Activated CD4-positive, alpha-beta memory T cell treated with anti-CD3 and anti-CD28 coated beads, Interleukin-2, amount 10 ng/mL, durations not matched to agents 7 days and 5 days (primary cell): ENCODE data around the gene SLC25A6. TPM values are rescaled to one million over a fixed set of nuclear protein-coding genes. Genes with fewer than 3 reads are reported as not detected.
"Not testable (repeated sequence)": the region's sequence is repeated elsewhere in the genome, so short reads cannot be mapped to it uniquely, and the experiment has no call there.

Source experiments
- CTCF ChIA-PET: fragments of 350-600 bp; sonication (Branson Sonifier 250); formaldehyde crosslinking; loops from one replicate; lab custom pipeline; 2021; ENCODE audit warnings: antibody characterized with exemption, inconsistent platforms; lab: Charles Lee
- POLR2A ChIA-PET: fragments of 350-600 bp; sonication (Branson Sonifier 250); formaldehyde crosslinking; loops from one replicate; lab custom pipeline; 2021; ENCODE audit warnings: antibody characterized with exemption; lab: Charles Lee
- DNase-seq: peaks from one replicate; pipeline ENCODE4 v3.0.0-alpha.2; 2020
- H3K27ac Mint-ChIP-seq: one replicate; pipeline ENCODE4 v1.8.0; 2021; ENCODE audit warnings: mild to moderate bottlenecking, mixed read lengths
- H3K27me3 Mint-ChIP-seq: one replicate; pipeline ENCODE4 v1.8.0; 2021; ENCODE audit warnings: mixed read lengths
- H3K36me3 Mint-ChIP-seq: one replicate; pipeline ENCODE4 v1.8.0; 2021; ENCODE audit warnings: low read depth, mixed read lengths
- H3K4me1 Mint-ChIP-seq: one replicate; pipeline ENCODE4 v1.8.0; 2021; ENCODE audit warnings: mixed read lengths
- H3K4me3 Mint-ChIP-seq: one replicate; pipeline ENCODE4 v1.8.0; 2021; ENCODE audit warnings: mild to moderate bottlenecking, mixed read lengths
- H3K9me3 Mint-ChIP-seq: one replicate; pipeline ENCODE4 v1.8.0; 2021; ENCODE audit warnings: mixed read lengths
- total RNA-seq, 2 experiments: library from RNA; stranded (reverse); gene quantifications; one replicate each; pipeline ENCODE4 v1.2.3, GENCODE V29; 2021

Gene SLC25A6
- total RNA-seq, 2 experiments from 2014 or later = 249 to 255 TPM

DNA sequence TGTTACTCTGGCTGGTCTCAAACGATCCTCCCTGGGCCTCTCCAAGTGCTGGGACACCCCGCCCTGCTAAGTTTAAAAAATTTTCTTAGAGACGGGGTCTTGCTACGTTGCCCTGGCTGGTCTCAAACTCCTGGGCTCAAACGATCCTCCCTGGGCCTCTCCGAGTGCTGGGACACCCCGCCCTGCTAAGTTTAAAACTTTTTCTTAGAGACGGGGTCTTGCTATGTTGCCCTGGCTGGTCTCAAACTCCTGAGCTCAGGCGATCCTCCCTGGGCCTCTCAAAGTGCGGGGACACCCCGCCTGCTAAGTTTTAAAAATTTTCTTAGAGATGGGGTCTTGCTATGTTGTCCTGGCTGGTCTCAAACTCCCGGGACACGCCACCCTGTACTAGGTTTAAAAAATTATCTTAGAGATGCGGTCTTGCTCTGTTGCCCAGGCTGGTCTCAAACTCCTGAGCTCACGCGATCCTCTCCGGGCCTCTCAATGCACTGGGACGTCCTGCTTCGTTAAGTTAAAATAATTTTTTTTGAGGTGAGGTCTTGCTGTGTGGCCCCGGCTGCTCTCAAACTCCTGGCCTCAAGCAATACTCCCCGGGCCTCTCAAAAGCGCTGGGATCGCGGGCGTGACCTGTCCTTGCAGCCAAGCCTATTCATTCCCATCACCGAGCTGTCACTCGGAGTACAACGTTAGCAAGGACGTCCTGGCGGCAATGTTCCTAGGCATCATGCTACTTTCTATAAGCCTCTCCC, 1.1 kb downstream of the SLC25A6 start:
- H3K27me3 Mint-ChIP-seq = no peaks in the 10 kb centered on the region
- peak overlapping the region; percentile 94 for H3K27ac Mint-ChIP-seq
- H3K9me3 Mint-ChIP-seq = no peaks in the 10 kb centered on the region
- ChIA-PET CTCF (no interaction called here), POLR2A (no interaction called here)
- DNase-seq = peak; percentile 29
- H3K4me3 Mint-ChIP-seq = peak overlapping the region; percentile 91
- H3K36me3 Mint-ChIP-seq = peaks cover 58% of the 10 kb centered on the region
- H3K4me1 Mint-ChIP-seq = peaks cover 61% of the 10 kb centered on the region

DNA sequence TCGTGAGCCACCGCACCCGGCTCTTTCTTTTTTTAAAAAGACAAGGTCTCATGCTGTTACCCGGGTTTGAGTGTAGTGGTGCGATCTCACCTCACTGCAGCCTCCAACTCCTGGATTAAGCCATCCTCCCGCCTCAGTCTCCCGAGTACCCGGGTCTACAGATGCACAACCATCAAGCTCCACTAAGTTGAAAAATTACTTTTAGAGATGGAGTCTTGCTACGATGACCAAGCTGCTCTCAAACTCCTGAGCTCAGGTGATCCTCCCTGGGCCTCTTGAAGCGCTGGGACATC, 2.0 kb downstream of the SLC25A6 start:
- H3K9me3 Mint-ChIP-seq = no peaks in the 10 kb centered on the region
- no peak for DNase-seq
- H3K4me3 Mint-ChIP-seq = peak overlapping the region; percentile 56
- H3K36me3 Mint-ChIP-seq = peaks cover 56% of the 10 kb centered on the region
- no peaks in the 10 kb centered on the region for H3K27me3 Mint-ChIP-seq
- CTCF ChIA-PET = no interaction called here
- H3K27ac Mint-ChIP-seq = no peak overlapping the region
- peaks cover 53% of the 10 kb centered on the region for H3K4me1 Mint-ChIP-seq
- POLR2A ChIA-PET = no interaction called here

DNA sequence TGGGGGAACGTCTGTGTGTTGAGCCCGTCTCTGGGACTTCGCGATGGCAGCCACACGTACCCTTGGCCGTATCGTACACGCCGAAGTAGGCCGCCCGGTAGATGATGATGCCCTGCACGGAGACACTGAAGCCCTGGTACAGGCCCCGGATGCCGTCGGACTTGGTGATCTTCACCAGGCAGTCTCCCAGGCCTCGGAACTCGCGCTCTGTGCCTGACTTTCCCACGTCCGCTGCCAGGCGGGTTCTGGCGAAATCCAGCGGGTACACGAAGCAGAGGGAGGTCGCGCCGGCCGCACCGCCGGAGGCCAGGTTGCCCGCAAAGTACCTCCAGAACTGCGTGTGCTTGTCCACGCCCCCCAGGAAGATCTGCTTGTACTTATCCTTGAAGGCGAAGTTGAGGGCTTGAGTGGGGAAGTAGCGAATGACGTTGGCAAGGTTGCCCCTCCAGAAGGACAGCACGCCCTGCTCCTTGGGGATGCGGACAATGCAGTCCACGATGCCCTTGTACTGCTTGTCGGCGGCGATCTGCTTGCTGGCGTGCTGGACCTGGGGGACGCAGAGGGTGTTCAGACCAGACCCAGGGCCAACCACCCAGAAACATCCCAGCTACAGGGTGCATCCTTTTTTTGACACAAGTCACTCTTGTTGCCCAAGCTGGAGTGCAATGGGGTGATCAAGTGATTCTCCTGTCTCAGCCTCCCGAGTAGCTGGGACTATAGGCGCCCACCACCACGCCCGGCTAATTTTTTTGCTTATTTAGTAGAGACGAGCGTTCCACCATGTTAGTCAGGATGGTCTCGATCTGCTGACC, 2.5 kb downstream of the SLC25A6 start:
- peak; percentile 15 for DNase-seq
- ChIA-PET POLR2A (no interaction called here), CTCF (no interaction called here)
- no peaks in the 10 kb centered on the region for H3K9me3 Mint-ChIP-seq
- H3K27ac Mint-ChIP-seq = peak overlapping the region; percentile 21
- H3K4me1 Mint-ChIP-seq = peaks cover 47% of the 10 kb centered on the region
- peak overlapping the region; percentile 39 for H3K4me3 Mint-ChIP-seq
- no peaks in the 10 kb centered on the region for H3K27me3 Mint-ChIP-seq
- peaks cover 61% of the 10 kb centered on the region for H3K36me3 Mint-ChIP-seq

DNA sequence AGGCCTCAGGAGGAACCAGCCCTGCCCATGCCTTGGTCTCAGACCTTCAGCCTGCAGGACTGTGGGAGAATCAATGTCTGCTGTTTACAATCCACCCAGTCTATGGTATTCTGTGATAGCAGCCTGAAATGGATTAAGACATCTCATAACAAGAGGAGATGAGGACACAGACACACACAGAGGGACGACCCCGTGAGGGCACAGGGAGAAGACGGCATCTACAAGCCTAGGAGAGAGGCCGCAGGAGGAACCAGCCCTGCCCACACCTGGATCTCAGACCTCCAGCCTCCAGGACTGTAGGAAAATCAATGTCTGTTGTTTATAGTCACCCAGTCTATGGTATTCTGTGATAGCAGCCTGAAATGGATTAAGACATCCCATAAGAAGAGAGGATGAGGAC, 3.3 kb downstream of the SLC25A6 start:
- H3K27me3 Mint-ChIP-seq = no peaks in the 10 kb centered on the region
- ChIA-PET CTCF (no interaction called here), POLR2A (no interaction called here)
- H3K4me3 Mint-ChIP-seq = peak overlapping the region; percentile 39
- no peaks in the 10 kb centered on the region for H3K9me3 Mint-ChIP-seq
- DNase-seq = peak; percentile 14
- H3K27ac Mint-ChIP-seq = no peak overlapping the region
- H3K4me1 Mint-ChIP-seq = peaks cover 40% of the 10 kb centered on the region
- H3K36me3 Mint-ChIP-seq = peaks cover 67% of the 10 kb centered on the region

DNA sequence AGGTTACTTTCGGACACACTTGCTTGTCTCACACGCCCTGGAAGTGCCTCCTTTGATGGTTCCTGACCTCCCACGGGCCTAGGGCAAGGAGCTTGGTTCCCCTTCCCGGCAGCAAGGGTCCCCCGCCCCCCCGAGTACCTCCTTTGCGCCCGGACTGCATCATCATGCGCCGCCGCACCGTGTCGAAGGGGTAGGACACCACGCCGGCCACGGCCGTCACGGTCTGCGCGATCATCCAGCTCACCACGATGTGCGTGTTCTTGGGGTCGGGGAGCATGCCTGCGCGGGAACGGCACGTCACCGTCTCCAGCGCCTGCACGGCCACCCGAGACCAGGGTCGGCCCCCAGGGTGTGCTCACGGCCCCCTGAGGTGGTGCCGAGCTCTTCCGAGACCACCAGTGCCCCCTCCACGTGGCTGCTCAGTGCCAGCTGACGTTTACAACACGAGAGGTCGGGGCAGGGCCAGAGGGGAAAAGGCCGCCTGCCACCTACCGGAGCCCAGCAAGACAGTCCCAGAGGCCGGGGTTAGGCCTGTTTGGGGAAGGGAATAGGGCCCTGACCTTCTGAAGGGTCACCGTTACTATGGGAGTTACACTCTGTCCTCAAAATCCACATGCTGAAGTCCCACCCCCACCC, 4.7 kb downstream of the SLC25A6 start:
- ChIA-PET CTCF (no interaction called here), POLR2A (no interaction called here)
- Mint-ChIP-seq H3K36me3 (peaks cover 74% of the 10 kb centered on the region), H3K4me3 (no peak overlapping the region), H3K9me3 (no peaks in the 10 kb centered on the region), H3K4me1 (peaks cover 34% of the 10 kb centered on the region), H3K27me3 (no peaks in the 10 kb centered on the region), H3K27ac (no peak overlapping the region)
- no peak for DNase-seq

DNA sequence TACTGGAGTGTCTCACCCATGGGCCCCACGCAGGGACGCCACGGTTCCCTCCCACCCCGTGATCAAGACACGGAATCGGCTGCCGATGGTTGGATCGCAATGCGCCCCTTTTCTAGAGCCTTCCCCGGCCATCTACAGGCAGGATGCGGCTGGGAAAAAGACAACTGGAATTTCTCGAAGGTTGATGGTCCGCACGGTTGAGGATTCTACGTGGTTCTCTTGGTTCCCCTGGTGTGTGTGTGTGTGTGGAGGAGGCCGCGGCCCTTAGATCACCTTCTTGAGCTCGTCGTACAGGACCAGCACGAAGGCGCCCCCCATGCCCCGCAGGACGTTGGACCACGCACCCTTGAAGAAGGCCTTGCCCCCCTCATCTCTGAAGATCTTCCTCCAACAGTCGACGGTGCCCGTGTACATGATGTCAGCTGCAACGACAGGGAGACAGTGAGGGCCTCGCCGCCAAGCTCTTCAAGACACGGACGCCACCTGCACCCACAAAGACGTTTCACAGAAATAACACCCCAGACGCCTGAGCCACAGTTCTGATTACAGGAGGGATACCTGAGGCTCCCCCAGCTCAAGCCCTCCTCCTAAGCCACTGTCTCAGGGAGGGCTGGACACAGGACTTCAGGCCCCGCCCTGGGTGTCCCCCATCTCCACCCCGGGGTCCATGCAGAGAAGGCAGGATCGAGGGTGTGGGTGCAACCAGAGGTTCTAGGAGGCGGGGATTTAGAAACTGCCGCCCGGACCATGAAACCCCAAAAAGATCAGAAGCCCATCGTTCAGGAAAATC, 5.4 kb downstream of the SLC25A6 start:
- no peak for DNase-seq
- POLR2A ChIA-PET = no interaction called here
- peaks cover 34% of the 10 kb centered on the region for H3K4me1 Mint-ChIP-seq
- CTCF ChIA-PET = no interaction called here
- peaks cover 76% of the 10 kb centered on the region for H3K36me3 Mint-ChIP-seq
- no peaks in the 10 kb centered on the region for H3K9me3 Mint-ChIP-seq
- no peaks in the 10 kb centered on the region for H3K27me3 Mint-ChIP-seq
- no peak overlapping the region for H3K4me3 Mint-ChIP-seq
- H3K27ac Mint-ChIP-seq = no peak overlapping the region

DNA sequence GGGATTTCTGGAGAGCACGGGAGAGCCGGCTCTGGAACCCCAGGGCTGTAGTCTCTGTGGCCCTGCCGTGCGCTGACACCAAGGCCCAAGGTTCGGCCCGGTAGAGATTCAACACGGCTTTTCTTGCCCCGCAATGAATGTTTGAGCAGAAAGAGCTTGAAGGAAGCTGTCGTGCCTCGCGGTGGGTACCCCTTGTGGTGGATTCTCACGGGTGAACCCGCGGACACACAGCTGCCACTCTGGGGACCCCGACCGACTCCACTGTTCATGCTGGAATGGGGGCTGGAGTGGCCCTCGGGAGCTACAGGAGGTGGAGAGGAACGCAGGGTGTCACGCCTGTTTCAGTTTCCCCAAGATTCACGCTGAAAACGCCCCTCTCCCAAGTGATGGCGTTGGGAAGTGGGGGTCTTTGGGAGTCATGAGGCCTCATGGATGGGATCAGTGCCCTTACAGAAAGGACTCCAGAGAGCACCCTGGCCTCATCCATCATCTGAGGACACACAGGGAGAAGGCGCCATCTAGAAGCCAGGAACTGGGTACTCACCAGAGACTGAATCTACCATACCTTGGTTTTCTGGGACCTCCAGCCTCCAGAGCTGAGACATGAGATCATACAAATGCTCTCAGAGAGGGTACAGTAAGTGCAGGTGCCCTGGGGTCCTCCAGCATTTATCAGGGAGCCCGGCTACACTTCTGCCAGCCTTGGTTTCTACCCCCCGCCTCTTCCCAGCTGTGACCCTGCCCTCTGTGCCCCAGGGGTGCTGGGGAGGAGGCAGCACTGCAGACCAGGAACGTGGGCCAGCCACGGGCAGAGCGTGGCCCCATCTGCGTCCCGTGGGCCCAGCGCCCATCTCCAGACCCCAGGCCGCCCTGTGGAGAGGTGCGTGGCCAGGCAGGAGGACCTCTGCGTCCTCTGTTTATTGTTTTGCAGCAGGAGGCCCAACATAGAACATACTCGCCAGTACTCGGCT, 6.4 kb downstream of the SLC25A6 start:
- ChIA-PET POLR2A (no interaction called here), CTCF (no interaction called here)
- peaks cover 67% of the 10 kb centered on the region for H3K36me3 Mint-ChIP-seq
- no peak overlapping the region for H3K27ac Mint-ChIP-seq
- H3K9me3 Mint-ChIP-seq = no peaks in the 10 kb centered on the region
- H3K27me3 Mint-ChIP-seq = no peaks in the 10 kb centered on the region
- H3K4me3 Mint-ChIP-seq = no peak overlapping the region
- H3K4me1 Mint-ChIP-seq = peaks cover 26% of the 10 kb centered on the region
- no peak for DNase-seq

DNA sequence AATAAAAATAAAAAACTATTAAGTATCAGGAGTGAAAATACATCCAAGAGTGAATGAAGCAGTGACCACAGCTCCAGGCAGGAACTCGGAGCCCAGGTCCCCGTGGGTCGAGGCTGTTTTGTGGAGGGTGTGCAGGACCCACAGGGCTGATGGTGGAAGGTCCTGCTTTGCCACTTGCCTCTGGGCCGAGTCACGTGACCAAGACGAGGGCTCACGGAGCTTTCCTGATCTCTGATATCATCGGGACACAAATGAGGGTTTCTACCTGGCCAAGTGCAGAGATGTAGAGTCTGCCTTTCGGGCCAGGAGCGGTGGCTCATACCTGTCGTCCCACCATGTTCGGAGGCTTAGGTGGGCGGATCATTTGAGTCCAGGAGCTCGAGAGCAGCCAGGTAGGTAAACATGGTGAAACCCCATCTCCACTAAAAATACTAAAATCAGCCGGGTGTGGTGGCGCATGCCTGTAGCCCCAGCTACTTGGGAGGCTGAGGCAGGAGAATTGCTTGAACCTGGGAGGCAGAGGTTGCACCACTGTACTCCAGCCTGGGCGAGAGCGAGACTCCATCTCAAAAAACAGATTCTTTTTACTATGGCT, 7.2 kb downstream of the SLC25A6 start:
- Mint-ChIP-seq H3K4me3 (no peak overlapping the region), H3K4me1 (peaks cover 20% of the 10 kb centered on the region), H3K27me3 (no peaks in the 10 kb centered on the region), H3K27ac (no peak overlapping the region), H3K36me3 (peaks cover 62% of the 10 kb centered on the region), H3K9me3 (no peaks in the 10 kb centered on the region)
- DNase-seq = no peak
- ChIA-PET CTCF (no interaction called here), POLR2A (no interaction called here)

DNA sequence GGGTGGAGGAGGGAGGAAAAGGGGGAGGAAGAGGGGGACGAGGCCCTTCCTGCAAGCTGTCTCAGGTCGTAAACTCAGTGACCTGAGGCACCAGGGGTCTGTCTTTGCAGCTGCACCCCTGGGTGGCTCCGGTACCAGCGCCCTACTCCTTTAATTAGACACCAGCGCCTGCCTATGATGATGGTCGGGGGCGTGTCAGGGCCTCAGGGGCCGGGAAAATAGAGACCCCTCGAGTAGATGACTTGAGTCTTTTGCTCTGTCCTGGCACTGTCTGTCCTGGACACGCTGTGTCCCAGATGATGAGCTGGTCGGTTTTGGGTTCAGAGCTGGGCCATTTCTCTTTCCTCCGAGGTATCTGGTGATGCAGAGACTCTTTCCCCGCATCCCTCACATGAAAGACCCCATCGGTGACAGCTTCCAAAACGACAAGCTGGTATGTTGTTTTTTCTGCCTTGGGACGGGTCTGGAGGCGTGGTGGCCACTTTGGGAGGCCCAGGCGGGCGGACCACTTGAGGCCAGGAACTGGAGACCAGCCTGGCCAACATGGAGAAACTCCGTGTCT, 11.2 kb downstream of the SLC25A6 start:
- H3K27me3 Mint-ChIP-seq = no peaks in the 10 kb centered on the region
- no peak for DNase-seq
- H3K4me3 Mint-ChIP-seq = no peak overlapping the region
- ChIA-PET CTCF (no interaction called here), POLR2A (no interaction called here)
- peak overlapping the region; percentile 6 for H3K27ac Mint-ChIP-seq
- peaks cover 29% of the 10 kb centered on the region for H3K36me3 Mint-ChIP-seq
- no peaks in the 10 kb centered on the region for H3K4me1 Mint-ChIP-seq
- no peaks in the 10 kb centered on the region for H3K9me3 Mint-ChIP-seq

DNA sequence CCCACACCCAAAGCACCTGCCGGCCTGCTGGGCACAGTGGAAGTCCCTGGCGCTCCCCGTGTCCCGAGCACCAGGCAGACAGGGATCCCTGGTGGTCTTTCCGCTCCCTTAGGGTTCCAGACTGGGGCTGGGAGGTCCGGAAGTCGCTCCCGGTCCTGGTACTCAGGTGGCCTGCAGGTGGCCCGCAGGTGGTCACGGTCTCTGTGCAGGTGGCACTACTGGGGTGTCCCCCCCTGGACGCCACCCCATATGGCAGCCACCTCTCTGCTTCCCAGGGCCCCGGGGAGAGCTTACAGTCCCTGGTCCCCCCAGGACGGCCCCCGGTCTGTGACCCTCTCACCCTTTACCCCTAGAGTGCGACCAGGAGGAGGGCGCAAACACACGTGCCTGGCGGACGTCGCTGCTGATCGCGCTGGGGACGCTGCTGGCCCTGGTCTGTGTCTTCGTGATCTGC, 13.6 kb downstream of the SLC25A6 start:
- POLR2A ChIA-PET = no interaction called here
- CTCF ChIA-PET = no interaction called here
- peaks cover 9% of the 10 kb centered on the region for H3K36me3 Mint-ChIP-seq
- H3K27ac Mint-ChIP-seq = no peak overlapping the region
- H3K4me3 Mint-ChIP-seq = no peak overlapping the region
- H3K4me1 Mint-ChIP-seq = no peaks in the 10 kb centered on the region
- H3K27me3 Mint-ChIP-seq = no peaks in the 10 kb centered on the region
- no peaks in the 10 kb centered on the region for H3K9me3 Mint-ChIP-seq
- DNase-seq = no peak

DNA sequence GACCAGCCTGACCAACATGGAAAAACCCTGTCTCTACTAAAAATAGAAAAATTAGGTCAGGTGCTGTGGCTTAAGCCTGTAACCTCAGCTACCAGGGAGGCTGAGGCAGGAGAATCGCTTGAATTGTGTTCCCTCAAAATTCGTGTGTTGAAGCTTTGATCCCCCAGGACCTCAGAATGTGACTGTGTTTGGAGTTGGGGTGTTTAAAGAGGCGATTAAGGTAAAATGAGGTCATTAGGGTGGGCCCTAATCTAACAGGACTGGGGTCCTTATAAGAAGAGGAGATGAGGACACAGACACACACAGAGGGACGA, 23.6 kb downstream of the SLC25A6 start:
- H3K36me3 Mint-ChIP-seq = peaks cover 12% of the 10 kb centered on the region
- H3K9me3 Mint-ChIP-seq = no peaks in the 10 kb centered on the region
- H3K4me3 Mint-ChIP-seq = no peak overlapping the region
- peaks cover 2% of the 10 kb centered on the region for H3K4me1 Mint-ChIP-seq
- ChIA-PET CTCF (no interaction called here), POLR2A (no interaction called here)
- no peaks in the 10 kb centered on the region for H3K27me3 Mint-ChIP-seq
- no peak overlapping the region for H3K27ac Mint-ChIP-seq
- DNase-seq = no peak

DNA sequence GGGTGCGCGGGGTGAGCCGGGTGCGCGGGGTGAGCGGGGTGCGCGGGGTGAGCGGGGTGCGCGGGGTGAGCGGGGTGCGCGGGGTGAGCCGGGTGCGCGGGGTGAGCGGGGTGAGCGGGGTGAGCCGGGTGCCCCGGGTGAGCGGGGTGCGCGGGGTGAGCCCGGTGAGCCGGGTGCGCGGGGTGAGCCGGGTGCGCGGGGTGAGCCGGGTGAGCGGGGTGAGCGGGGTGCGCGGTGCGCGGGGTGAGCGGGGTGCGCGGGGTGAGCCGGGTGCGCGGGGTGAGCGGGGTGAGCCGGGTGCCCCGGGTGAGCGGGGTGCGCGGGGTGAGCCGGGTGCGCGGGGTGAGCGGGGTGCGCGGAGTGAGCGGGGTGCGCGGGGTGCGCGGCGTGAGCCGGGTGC, 25.6 kb downstream of the SLC25A6 start:
- H3K9me3 Mint-ChIP-seq, POLR2A ChIA-PET, H3K4me1 Mint-ChIP-seq, H3K4me3 Mint-ChIP-seq, DNase-seq, H3K27ac Mint-ChIP-seq, H3K27me3 Mint-ChIP-seq, CTCF ChIA-PET: not testable (repeated sequence)
- peaks cover 21% of the 10 kb centered on the region for H3K36me3 Mint-ChIP-seq
